Activated CD8-positive, alpha-beta T cell treated with anti-CD3 and anti-CD28 coated beads, Interleukin-2, amount 10 ng/mL, durations not matched to agents 7 days and 5 days (primary cell): ENCODE measurements around the gene CTNNA3. TPM values are rescaled to one million over a fixed set of nuclear protein-coding genes. Genes with fewer than 3 reads are reported as not detected.
"Not testable (repeated sequence)": the region's sequence is repeated elsewhere in the genome, so short reads cannot be mapped to it uniquely, and the experiment has no call there.

ENCODE experiments used
- ATAC-seq: fragments of 150-1000 bp; cut with Tn5 transposase; one replicate; pipeline ENCODE4 v1.10.0; 2021; ENCODE audit warnings: moderate library complexity
- CTCF ChIA-PET: fragments of 350-600 bp; sonication (Branson Sonifier 250); formaldehyde crosslinking; loops from one replicate; lab custom pipeline; 2021; ENCODE audit warnings: antibody characterized with exemption; lab: Charles Lee
- POLR2A ChIA-PET: fragments of 350-600 bp; sonication (Branson Sonifier 250); formaldehyde crosslinking; loops from one replicate; lab custom pipeline; 2021; ENCODE audit warnings: antibody characterized with exemption; lab: Charles Lee
- DNase-seq: peaks from one replicate; pipeline ENCODE4 v3.0.0-alpha.2; 2020
- H3K27ac Mint-ChIP-seq: one replicate; pipeline ENCODE4 v1.8.0; 2021; ENCODE audit warnings: mild to moderate bottlenecking, mixed read lengths
- H3K27me3 Mint-ChIP-seq: one replicate; pipeline ENCODE4 v1.8.0; 2021; ENCODE audit warnings: low read depth, mixed read lengths
- H3K36me3 Mint-ChIP-seq: one replicate; pipeline ENCODE4 v1.8.0; 2021; ENCODE audit warnings: low read depth, mixed read lengths
- H3K4me1 Mint-ChIP-seq: one replicate; pipeline ENCODE4 v1.8.0; 2021; ENCODE audit warnings: low read depth, mixed read lengths
- H3K4me3 Mint-ChIP-seq: one replicate; pipeline ENCODE4 v1.8.0; 2021; ENCODE audit warnings: mild to moderate bottlenecking, mixed read lengths
- H3K9me3 Mint-ChIP-seq: one replicate; pipeline ENCODE4 v1.8.0; 2022; ENCODE audit warnings: mixed read lengths; ENCODE audit not compliant: insufficient read depth
- total RNA-seq, 2 experiments: library from RNA; stranded (reverse); gene quantifications; one replicate each; pipeline ENCODE4 v1.2.3, GENCODE V29; 2021

Gene CTNNA3
- total RNA-seq, 2 experiments from 2014 or later: 1.3 to 2.6 TPM

DNA sequence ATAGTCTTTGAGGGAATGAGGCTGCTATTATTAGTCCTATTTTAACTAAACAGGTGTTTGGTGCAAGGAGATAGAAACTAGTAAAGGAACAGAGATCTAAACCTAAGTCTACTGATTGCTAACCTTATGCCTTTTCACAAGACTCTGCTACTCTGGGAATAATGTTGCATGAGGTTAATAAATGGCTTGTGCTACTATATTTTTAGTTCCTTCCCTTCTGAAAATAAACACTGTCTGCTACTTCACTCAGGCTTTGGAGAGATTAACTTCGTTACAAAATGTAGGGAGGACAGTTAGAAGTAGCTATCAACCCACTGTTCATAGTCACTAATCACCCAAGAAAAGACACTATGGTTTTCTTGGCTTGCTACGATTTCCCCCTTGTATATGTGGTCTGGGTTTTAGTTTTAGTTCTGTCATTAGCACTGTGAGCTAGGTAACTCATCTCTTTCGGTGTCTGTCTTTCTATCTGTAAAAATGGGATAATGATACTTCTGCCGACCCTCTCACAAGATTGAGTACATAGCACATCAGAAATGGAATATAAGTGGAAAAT is 474.0 kb downstream of the CTNNA3 start:
- no peaks in the 10 kb centered on the region for H3K4me1 Mint-ChIP-seq
- CTCF ChIA-PET: no interaction called here
- peaks cover 6% of the 10 kb centered on the region for H3K9me3 Mint-ChIP-seq
- H3K27me3 Mint-ChIP-seq: no peaks in the 10 kb centered on the region
- H3K27ac Mint-ChIP-seq: no peak overlapping the region
- ATAC-seq: no peak
- no peak overlapping the region for H3K4me3 Mint-ChIP-seq
- no peak for DNase-seq
- no peaks in the 10 kb centered on the region for H3K36me3 Mint-ChIP-seq
- POLR2A ChIA-PET: no interaction called here

DNA sequence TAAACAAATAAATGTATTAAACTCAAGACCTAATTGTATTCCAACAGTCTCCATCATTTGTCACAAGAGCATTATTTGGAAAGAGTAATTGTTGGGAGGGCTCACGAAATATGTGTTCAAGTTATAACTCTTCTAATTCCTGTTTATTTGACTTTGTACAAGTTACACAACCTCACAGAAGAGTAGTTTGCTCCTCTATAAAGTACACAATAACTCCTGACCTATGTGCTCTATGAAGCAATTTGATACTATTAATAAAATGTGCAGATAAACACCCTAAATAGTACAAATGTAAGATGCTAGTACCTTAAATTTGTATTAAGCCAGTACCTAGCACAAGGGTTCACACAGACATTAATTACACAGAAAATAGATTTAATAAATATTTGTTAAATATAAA is 484.3 kb downstream of the CTNNA3 start:
- Mint-ChIP-seq H3K36me3 (no peaks in the 10 kb centered on the region), H3K9me3 (no peaks in the 10 kb centered on the region), H3K27ac (no peak overlapping the region), H3K4me1 (no peaks in the 10 kb centered on the region), H3K4me3 (no peak overlapping the region), H3K27me3 (no peaks in the 10 kb centered on the region)
- DNase-seq (no peak), ATAC-seq (no peak)
- ChIA-PET POLR2A (no interaction called here), CTCF (no interaction called here)

DNA sequence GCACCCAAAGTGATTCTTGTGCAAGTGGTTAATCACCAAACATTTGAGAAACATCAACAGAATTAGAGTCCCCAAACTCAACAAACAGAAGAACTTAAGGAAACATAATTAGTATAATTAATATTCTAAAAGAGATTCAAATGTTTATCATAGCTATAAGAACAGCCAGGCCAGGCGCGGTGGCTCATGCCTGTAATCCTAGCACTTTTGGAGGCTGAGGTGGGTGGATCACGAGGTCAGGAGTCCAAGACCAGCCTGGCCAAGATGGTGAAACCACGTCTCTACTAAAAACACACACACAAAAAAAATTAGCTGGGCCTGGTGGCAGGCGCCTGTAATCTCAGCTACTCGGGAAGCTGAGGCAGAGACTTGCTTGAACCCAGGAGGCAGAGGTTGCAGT is 488.1 kb downstream of the CTNNA3 start:
- H3K36me3 Mint-ChIP-seq, DNase-seq, H3K27ac Mint-ChIP-seq, ATAC-seq, H3K27me3 Mint-ChIP-seq, CTCF ChIA-PET, H3K4me1 Mint-ChIP-seq, H3K9me3 Mint-ChIP-seq, H3K4me3 Mint-ChIP-seq, POLR2A ChIA-PET: not testable (repeated sequence)

DNA sequence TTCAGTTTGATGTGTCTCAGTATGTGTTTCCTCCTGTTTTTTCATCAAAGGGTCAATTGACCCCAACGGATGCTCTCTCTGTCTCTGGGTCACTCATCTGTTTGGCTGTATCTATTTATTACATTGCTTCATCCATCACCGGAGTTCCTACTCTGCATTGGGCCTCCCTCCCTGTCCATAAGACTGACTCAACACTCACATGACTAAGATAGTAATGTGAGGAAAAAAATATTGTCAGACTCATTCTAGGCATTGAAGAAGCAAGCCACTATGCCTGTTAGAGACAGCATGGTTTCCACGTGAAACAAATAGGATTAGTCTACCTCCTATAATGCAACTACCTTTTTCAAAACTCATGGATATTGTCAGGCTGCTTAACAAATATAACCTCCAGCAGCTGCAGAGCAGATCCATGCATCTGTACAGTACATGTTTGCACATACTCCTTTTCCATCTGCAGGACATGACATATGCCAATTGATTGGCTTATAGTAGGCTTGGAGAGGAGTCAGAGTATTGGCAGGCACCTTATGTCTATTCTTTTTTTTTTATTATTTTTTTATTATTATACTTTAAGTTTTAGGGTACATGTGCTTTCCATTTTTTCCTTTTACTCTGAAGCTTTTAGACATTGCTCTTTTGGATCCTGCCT is 495.0 kb downstream of the CTNNA3 start:
- no peak for DNase-seq
- ChIA-PET CTCF (no interaction called here), POLR2A (no interaction called here)
- ATAC-seq: no peak
- Mint-ChIP-seq H3K36me3 (no peaks in the 10 kb centered on the region), H3K4me3 (no peak overlapping the region), H3K9me3 (no peaks in the 10 kb centered on the region), H3K27me3 (no peaks in the 10 kb centered on the region), H3K4me1 (no peaks in the 10 kb centered on the region), H3K27ac (no peak overlapping the region)

DNA sequence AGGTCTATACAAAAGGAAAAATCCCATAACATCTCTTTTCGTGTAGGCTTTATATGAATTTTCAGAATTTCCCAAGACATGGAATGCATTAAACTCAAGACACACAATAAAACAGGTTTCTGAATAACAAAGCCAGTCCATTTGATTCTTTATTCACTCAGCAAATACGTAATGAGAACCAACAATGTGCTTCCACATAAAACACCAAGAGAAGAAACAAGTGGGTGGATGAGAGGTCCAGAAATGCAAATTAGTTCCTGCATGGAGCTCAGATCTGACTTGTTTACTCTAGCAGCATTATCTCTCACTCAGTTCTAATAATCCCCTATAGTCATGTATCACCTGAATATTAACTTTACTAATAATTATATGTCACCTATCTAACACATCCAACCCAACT is 520.6 kb downstream of the CTNNA3 start:
- CTCF ChIA-PET: no interaction called here
- ATAC-seq: no peak
- H3K27ac Mint-ChIP-seq: no peak overlapping the region
- POLR2A ChIA-PET: no interaction called here
- no peak overlapping the region for H3K4me3 Mint-ChIP-seq
- no peaks in the 10 kb centered on the region for H3K4me1 Mint-ChIP-seq
- no peaks in the 10 kb centered on the region for H3K36me3 Mint-ChIP-seq
- no peaks in the 10 kb centered on the region for H3K9me3 Mint-ChIP-seq
- DNase-seq: no peak
- no peaks in the 10 kb centered on the region for H3K27me3 Mint-ChIP-seq

DNA sequence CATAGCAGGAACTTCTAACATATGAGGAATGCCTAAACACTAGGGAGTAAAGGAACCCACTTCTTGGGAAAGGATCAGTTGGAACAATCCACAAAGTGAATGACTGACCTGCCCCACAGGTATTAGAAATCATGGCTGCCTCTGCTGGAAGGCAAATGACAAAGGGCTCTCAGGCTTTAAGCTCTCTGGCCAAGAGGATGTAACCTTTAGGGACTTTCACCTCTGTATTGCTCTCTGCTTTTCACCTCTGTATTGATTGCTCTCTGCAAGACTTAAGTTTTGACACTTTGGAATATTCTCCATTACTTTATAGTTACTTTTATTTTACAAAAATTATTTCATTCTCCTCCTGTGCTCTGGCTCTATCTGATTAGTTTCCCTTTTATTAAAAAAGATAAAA is 522.2 kb downstream of the CTNNA3 start:
- POLR2A ChIA-PET: no interaction called here
- CTCF ChIA-PET: no interaction called here
- Mint-ChIP-seq H3K4me1 (no peaks in the 10 kb centered on the region), H3K27me3 (no peaks in the 10 kb centered on the region), H3K4me3 (no peak overlapping the region), H3K9me3 (peaks cover 3% of the 10 kb centered on the region), H3K36me3 (no peaks in the 10 kb centered on the region), H3K27ac (no peak overlapping the region)
- ATAC-seq (no peak), DNase-seq (no peak)

DNA sequence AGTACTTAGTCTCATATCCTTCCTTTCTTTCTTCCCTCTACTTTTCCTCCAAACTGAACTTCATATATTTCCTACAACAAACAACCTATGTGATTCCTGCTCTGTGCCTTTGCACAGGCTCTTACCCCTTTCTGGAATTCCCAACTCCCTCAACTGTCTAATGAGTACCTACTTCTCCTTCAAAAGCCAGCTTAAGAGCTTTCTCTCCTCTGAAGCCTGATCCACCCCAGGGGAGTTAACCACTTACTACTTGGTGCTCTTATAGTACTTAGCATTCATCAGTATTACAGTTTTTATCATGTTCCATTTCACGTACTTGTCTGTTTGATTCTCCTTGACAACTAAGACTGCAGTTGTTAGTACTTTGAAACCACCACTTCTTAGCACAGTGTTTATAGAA is 524.0 kb downstream of the CTNNA3 start:
- Mint-ChIP-seq H3K36me3 (no peaks in the 10 kb centered on the region), H3K4me3 (no peak overlapping the region), H3K4me1 (no peaks in the 10 kb centered on the region), H3K27ac (no peak overlapping the region), H3K9me3 (peaks cover 12% of the 10 kb centered on the region), H3K27me3 (no peaks in the 10 kb centered on the region)
- no peak for DNase-seq
- ATAC-seq: no peak
- ChIA-PET POLR2A (no interaction called here), CTCF (no interaction called here)

DNA sequence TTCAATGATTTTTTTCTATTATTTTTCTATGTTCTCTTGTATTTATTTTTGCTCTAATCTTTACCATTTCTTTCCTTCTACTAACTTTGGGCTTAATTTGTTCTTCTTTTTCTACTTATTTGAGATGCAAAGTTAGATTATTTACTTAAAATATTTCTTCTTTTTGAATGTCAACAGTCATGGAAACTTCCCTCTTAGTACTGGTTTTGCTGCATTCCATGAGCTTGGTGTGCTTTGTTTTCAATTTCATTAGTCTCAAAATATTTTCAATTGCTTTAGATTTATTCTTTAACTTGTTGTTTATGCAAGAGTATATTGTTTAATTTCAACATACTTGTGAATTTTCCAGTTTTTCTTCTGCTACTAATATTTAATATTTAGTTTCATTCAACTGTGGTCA is 539.8 kb downstream of the CTNNA3 start:
- H3K36me3 Mint-ChIP-seq: no peaks in the 10 kb centered on the region
- DNase-seq (no peak), ATAC-seq (no peak)
- CTCF ChIA-PET: no interaction called here
- no peaks in the 10 kb centered on the region for H3K27me3 Mint-ChIP-seq
- no peak overlapping the region for H3K4me3 Mint-ChIP-seq
- no peaks in the 10 kb centered on the region for H3K9me3 Mint-ChIP-seq
- H3K4me1 Mint-ChIP-seq: no peaks in the 10 kb centered on the region
- no peak overlapping the region for H3K27ac Mint-ChIP-seq
- POLR2A ChIA-PET: no interaction called here

DNA sequence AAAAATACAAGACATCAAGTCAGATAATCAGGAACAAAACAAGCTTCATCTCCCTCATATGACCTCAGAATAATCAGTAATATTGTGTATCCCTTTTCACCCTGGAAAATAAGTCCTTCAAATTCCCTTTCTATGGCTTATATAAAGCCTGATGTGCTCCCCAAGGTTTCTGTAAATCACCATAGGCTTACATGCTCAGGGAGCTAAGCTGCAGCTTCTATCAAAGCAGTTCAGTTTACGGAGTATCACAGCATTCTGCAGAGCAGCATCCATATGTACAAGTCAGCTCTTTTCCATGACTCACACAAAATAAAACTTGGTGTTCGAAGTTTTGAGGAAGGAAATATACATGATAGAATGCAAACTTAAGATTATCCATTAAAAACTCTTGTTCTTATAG is 544.5 kb downstream of the CTNNA3 start:
- no peak for ATAC-seq
- no peaks in the 10 kb centered on the region for H3K9me3 Mint-ChIP-seq
- H3K27ac Mint-ChIP-seq: no peak overlapping the region
- H3K36me3 Mint-ChIP-seq: no peaks in the 10 kb centered on the region
- no peak overlapping the region for H3K4me3 Mint-ChIP-seq
- CTCF ChIA-PET: no interaction called here
- H3K4me1 Mint-ChIP-seq: no peaks in the 10 kb centered on the region
- POLR2A ChIA-PET: no interaction called here
- no peak for DNase-seq
- H3K27me3 Mint-ChIP-seq: no peaks in the 10 kb centered on the region

DNA sequence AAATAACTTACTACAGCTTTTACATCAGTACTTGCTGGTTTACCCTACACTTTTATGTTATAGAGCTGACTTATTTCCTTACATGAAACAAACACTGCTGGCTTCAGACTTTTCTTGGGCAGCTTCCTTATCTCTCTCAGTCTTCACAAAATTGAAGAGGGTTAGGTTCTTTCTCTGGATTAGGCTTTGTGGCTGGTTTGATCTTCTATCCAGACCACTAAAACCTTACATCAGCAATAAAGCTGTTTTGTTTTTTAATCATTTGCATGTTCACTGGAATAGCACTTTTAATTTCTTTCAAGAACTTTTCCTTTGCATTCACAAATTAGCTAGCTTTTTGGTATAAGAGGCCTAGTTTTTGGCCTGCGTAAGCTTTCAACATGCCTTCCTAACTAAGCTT is 551.5 kb downstream of the CTNNA3 start:
- H3K4me1 Mint-ChIP-seq: no peaks in the 10 kb centered on the region
- H3K27me3 Mint-ChIP-seq: no peaks in the 10 kb centered on the region
- H3K9me3 Mint-ChIP-seq: no peaks in the 10 kb centered on the region
- ChIA-PET CTCF (no interaction called here), POLR2A (no interaction called here)
- H3K36me3 Mint-ChIP-seq: no peaks in the 10 kb centered on the region
- no peak overlapping the region for H3K27ac Mint-ChIP-seq
- DNase-seq (no peak), ATAC-seq (no peak)
- H3K4me3 Mint-ChIP-seq: no peak overlapping the region

DNA sequence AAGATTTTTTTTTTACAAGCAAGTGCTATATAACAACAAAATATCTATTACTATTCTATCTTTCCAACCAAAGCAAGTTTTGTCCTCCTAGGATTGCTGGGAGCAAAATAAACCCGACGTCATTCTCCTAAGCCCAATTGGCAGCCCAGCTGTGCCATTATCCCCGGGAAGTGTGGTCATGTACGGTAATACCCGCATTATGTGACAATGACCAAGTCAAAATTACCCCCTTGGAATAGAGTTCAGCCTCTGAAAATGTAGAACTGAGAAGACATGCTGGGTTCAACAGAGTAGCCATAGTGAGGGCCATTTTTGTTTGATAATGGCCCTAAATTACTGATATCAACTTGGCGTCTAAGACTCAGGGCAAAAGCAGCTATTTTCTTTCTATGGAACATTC is 554.7 kb downstream of the CTNNA3 start:
- ChIA-PET POLR2A (interaction anchor here (0.7 kb wide), 1 partner anchor 13 kb away, joined by 3 read pairs; no protein-coding TSS in a partner anchor), CTCF (no interaction called here)
- Mint-ChIP-seq H3K4me1 (no peaks in the 10 kb centered on the region), H3K9me3 (no peaks in the 10 kb centered on the region), H3K27ac (no peak overlapping the region), H3K36me3 (no peaks in the 10 kb centered on the region), H3K4me3 (no peak overlapping the region), H3K27me3 (no peaks in the 10 kb centered on the region)
- no peak for ATAC-seq
- no peak for DNase-seq

DNA sequence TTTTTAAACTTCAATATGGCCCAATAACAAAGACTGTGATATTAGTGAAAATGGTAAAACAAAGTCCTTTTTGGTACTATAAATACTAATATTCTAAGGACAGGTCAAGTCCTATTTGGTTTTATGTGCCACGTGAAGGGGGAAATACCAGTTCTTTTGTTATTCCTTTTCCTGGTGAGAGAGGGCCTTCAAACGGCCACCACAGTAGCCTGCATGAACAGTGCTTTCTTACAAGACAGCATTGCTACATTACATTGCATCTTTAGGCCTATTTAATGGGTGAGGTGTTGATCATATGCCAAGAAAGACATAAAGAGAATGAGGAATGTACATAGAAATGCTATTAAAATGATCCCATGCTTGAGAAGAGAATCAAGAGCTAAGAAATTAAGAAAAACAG is 555.4 kb downstream of the CTNNA3 start:
- no peaks in the 10 kb centered on the region for H3K4me1 Mint-ChIP-seq

DNA sequence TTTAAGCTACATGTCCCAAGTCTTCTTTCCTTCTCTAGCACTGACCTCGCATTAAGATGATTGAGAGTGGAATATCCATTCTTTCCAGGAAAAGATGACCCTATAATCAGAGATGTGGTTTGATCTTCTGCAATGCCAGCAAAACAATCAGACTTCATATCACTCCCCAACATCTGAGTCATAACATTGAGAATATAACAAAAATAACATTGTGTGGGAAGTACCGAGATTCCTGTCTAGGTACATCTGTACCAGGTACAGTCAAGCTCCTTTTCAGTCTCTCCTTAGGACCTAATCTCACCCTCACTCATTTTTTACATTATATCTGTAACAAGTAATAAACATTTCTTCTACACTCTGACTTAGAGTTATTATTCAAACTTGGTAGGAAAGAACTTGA is 568.6 kb downstream of the CTNNA3 start:
- ChIA-PET CTCF (no interaction called here), POLR2A (no interaction called here)
- Mint-ChIP-seq H3K36me3 (no peaks in the 10 kb centered on the region), H3K4me1 (no peaks in the 10 kb centered on the region), H3K4me3 (no peak overlapping the region), H3K27me3 (no peaks in the 10 kb centered on the region), H3K27ac (no peak overlapping the region), H3K9me3 (no peaks in the 10 kb centered on the region)
- DNase-seq: no peak
- ATAC-seq: no peak

More for the DNA sequence above, 555.4 kb downstream of the CTNNA3 start:
- no peaks in the 10 kb centered on the region for H3K36me3 Mint-ChIP-seq
- no peaks in the 10 kb centered on the region for H3K27me3 Mint-ChIP-seq
- no peak overlapping the region for H3K27ac Mint-ChIP-seq
- ATAC-seq: no peak
- POLR2A ChIA-PET: interaction anchor here (0.7 kb wide), 1 partner anchor 13 kb away, joined by 3 read pairs; no protein-coding TSS in a partner anchor
- CTCF ChIA-PET: no interaction called here
- no peak overlapping the region for H3K4me3 Mint-ChIP-seq
- no peak for DNase-seq
- H3K9me3 Mint-ChIP-seq: no peaks in the 10 kb centered on the region
